NT2/D1 (cell line): ENCODE data around the gene CRACR2B.

Experiments used
- DNase-seq: peaks from one replicate; pipeline ENCODE4 v3.0.0-alpha.2; 2011; ENCODE audit warnings: low read depth, low spot score
- H3K27me3 ChIP-seq: 2 replicates; pipeline ENCODE4 v1.6.0; 2011; ENCODE audit warnings: mild to moderate bottlenecking; ENCODE audit not compliant: insufficient read length, insufficient read depth
- H3K36me3 ChIP-seq: 2 replicates; pipeline ENCODE4 v1.6.1; 2011; ENCODE audit warnings: mild to moderate bottlenecking, low read length, mixed read lengths; ENCODE audit not compliant: insufficient read depth, insufficient read length
- H3K4me1 ChIP-seq: 2 replicates; pipeline ENCODE4 v1.5.1; 2011; ENCODE audit not compliant: insufficient read depth, insufficient read length
- H3K4me3 ChIP-seq: 2 replicates; pipeline ENCODE4 v1.5.1; 2011; ENCODE audit warnings: low read depth; ENCODE audit not compliant: insufficient read length
- H3K9ac ChIP-seq: 2 replicates; pipeline ENCODE4 v1.6.0; 2011; ENCODE audit warnings: low read depth; ENCODE audit not compliant: insufficient read length
- H3K9me3 ChIP-seq: 2 replicates; pipeline ENCODE4 v1.5.1; 2011; ENCODE audit warnings: mild to moderate bottlenecking, low read length; ENCODE audit not compliant: insufficient read depth
- SUZ12 ChIP-seq: IDR thresholded peaks from 2 replicates; pipeline ENCODE4 v1.6.1; 2011; ENCODE audit not compliant: insufficient read length, insufficient read depth; ENCODE audit errors: extremely low read depth
- YY1 ChIP-seq: IDR thresholded peaks from 2 replicates; pipeline ENCODE4 v1.6.1; 2011; ENCODE audit not compliant: insufficient read length, insufficient read depth
- ZNF274 ChIP-seq: IDR thresholded peaks from 2 replicates; pipeline ENCODE4 v1.6.1; 2011; ENCODE audit warnings: mild to moderate bottlenecking, low read depth, low read length

The CRACR2B gene

DNA sequence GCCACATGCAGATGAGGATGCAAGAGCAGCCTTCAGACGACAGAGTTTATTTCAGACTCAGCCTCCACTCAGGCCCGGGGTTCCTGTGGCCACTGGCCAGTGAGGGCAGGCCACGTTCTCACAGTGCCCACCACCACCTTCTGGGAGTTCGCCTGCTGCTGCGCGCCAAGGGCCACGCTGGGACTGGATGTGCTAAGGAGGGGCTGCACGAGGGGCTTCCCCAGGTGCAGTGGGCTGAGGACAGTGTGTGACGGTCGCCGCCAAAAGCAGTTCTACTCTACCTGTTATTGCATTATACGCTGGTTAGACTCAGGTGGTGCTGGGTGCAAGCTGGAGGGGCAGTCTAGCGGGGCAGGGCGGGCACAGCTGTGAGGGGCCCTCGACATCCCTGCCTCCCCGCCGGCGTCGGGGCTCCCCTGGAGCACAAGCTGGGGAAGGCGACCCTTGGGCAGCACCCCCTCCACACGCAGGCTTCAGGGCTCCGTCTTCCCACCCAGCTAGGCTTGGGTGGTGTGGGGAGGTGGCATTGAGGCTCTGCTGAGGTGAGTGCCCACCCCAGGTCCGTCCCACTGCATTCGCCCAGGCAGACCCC is 40.5 kb upstream of the CRACR2B start:
- H3K9ac ChIP-seq = no peak overlapping the region
- no peak for DNase-seq
- H3K36me3 ChIP-seq = peaks cover 32% of the 10 kb centered on the region
- H3K4me3 ChIP-seq = no peak overlapping the region
- peaks cover 42% of the 10 kb centered on the region for H3K4me1 ChIP-seq
- H3K9me3 ChIP-seq = no peaks in the 10 kb centered on the region
- TF ChIP-seq YY1 = no peak
- no peak for TF ChIP-seq ZNF274
- no peak for TF ChIP-seq SUZ12
- no peaks in the 10 kb centered on the region for H3K27me3 ChIP-seq

DNA sequence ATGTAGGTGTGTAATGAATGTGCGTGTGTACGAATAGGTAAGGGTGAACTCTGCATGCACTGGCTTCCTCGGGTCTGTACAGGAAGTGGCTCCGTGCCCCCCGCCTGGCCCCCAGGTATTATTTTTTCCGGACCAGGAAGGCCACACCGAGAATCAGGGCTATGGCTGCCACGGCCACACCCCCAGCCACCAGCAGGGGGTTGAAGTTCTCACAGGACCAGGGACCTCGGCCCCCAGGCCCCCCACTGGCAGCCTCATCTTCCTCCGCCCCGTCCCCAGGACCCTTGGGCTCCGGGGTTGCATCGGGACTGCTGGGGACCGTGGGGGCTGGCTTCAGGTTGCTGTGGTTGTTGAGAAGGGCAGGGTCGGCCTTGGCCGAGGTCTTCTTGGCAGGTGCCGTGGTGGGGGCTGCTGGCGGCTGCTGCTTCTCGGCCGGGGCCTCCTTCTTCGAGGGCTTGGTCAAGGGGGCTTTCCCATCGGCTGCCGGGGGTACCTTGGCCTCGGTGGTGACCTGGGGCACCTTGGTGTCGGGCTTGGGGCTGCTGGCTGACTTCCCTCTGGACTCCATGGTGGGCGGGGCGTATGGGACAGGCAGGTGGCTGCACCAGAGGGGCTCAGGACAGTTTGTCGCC is 39.6 kb upstream of the CRACR2B start:
- no peak for DNase-seq
- Histone ChIP-seq H3K4me1 (peaks cover 39% of the 10 kb centered on the region), H3K4me3 (no peak overlapping the region), H3K9ac (no peak overlapping the region), H3K27me3 (no peaks in the 10 kb centered on the region), H3K36me3 (peaks cover 37% of the 10 kb centered on the region), H3K9me3 (no peaks in the 10 kb centered on the region)
- TF ChIP-seq SUZ12 (no peak), ZNF274 (no peak), YY1 (no peak)

GRCh38 chr11:788953-789940 is 38.5 kb upstream of the CRACR2B start:
- no peak for DNase-seq
- TF ChIP-seq SUZ12 = no peak
- no peak for TF ChIP-seq YY1
- no peak for TF ChIP-seq ZNF274
- Histone ChIP-seq H3K9me3 (no peaks in the 10 kb centered on the region), H3K36me3 (peaks cover 48% of the 10 kb centered on the region), H3K4me3 (no peak overlapping the region), H3K9ac (peak overlapping the region; percentile 50), H3K4me1 (peaks cover 41% of the 10 kb centered on the region), H3K27me3 (no peaks in the 10 kb centered on the region)

GRCh38 chr11:789943-790342 is 37.8 kb upstream of the CRACR2B start, which contains the start of gene CEND1:
Gene CEND1, minus strand, starts transcription at chr11:790090. Its CDS starts 1,514 bp downstream, at chr11:788576.
- peaks cover 51% of the 10 kb centered on the region for H3K36me3 ChIP-seq
- no peak for TF ChIP-seq ZNF274
- no peak for TF ChIP-seq SUZ12
- TF ChIP-seq YY1 = no peak
- no peak for DNase-seq
- H3K4me3 ChIP-seq = no peak within 1 kb of the TSS
- no peaks in the 10 kb centered on the region for H3K27me3 ChIP-seq
- peaks cover 47% of the 10 kb centered on the region for H3K4me1 ChIP-seq
- H3K9me3 ChIP-seq = no peaks in the 10 kb centered on the region
- peak within 1 kb of the TSS; percentile 76 for H3K9ac ChIP-seq

- H3K4me3 ChIP-seq = no peak overlapping the region
- H3K9ac ChIP-seq = peak overlapping the region; percentile 76
- DNase-seq = no peak
- TF ChIP-seq ZNF274 (no peak), SUZ12 (no peak), YY1 (no peak)
- no peaks in the 10 kb centered on the region for H3K27me3 ChIP-seq
- no peaks in the 10 kb centered on the region for H3K9me3 ChIP-seq
- peaks cover 56% of the 10 kb centered on the region for H3K4me1 ChIP-seq
- peaks cover 48% of the 10 kb centered on the region for H3K36me3 ChIP-seq
Observed at GRCh38 chr11:790721-791564, 36.8 kb upstream of the CRACR2B start.

DNA sequence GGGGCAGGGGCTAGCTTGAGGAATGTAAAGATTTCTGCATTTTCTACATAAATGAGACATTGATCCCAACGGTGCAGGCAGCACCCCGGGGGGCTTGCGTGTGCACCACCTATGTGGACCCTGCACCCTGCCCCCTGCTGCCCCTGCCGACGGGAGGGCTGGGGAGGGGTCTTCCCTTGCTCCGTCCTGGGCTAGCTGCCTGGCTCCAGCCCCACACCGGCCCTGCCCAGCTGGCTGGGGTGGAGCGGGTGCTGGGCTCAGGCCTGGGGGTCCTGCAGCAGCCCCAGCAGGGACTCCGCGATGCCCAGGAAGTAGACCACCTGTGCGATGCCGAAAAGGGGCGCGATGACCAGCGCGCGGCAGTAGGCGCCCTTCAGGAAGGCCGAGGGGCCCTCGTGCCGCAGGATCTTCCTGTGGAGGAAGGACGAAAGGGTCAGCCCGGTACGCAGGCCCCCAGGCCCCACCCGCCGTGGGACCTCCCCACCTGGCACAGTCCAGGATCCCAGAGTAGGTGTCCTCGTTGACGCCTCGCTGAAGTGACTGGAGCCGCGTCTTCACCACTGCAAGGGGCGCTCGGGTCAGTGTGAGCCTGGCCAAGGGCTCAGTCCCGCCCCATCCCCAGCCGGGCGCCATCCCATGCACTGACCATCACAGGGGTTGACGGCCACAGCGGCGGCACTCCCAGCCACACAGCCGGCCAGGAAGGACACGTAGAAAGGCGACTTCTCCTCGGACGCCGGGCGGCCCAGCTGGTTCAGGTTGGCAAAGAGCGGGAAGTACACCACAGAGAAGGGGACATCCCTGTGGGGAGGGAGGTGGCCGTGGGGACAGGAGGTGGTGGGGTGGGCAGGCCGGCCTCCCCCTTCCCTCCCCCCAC is 35.8 kb upstream of the CRACR2B start:
- peaks cover 42% of the 10 kb centered on the region for H3K36me3 ChIP-seq
- peaks cover 59% of the 10 kb centered on the region for H3K4me1 ChIP-seq
- no peak overlapping the region for H3K4me3 ChIP-seq
- no peaks in the 10 kb centered on the region for H3K27me3 ChIP-seq
- TF ChIP-seq ZNF274 (no peak), SUZ12 (no peak), YY1 (no peak)
- H3K9ac ChIP-seq = no peak overlapping the region
- DNase-seq = no peak
- no peaks in the 10 kb centered on the region for H3K9me3 ChIP-seq

DNA sequence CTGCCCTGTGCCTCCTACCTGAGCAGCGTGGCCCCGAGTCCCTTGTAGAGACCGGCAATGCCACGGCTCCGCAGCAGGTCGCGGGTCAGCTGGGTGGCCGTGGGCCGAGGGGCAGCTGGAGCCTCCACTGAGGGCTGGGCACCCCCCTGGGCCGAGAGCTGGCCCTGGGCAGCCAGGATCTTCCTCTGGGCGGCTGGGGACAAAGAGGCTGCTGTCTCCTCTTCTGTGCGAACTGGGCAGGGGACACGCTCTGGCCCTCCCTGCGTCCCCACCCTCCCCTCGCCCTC is 35.2 kb upstream of the CRACR2B start:
- Histone ChIP-seq H3K36me3 (peaks cover 39% of the 10 kb centered on the region), H3K4me3 (no peak overlapping the region), H3K27me3 (no peaks in the 10 kb centered on the region), H3K9me3 (no peaks in the 10 kb centered on the region), H3K9ac (no peak overlapping the region), H3K4me1 (peaks cover 58% of the 10 kb centered on the region)
- DNase-seq = no peak
- no peak for TF ChIP-seq YY1
- TF ChIP-seq SUZ12 = no peak
- TF ChIP-seq ZNF274 = no peak
